Sigmoid colon (tissue), 7 donors: ENCODE results near the gene KRT81. TPM values are rescaled to one million over a fixed set of nuclear protein-coding genes. Genes with fewer than 3 reads are reported as not detected.

Source experiments
- DNase-seq: peaks from one replicate; pipeline ENCODE4 v3.0.0-alpha.2; 2019
- H3K27ac ChIP-seq, 4 donors: fragments of 200-600 bp; sonication (generic); one replicate each; pipeline ENCODE4 v1.5.1; 2016 to 2019; ENCODE audit warnings: mild to moderate bottlenecking in 1 of 4
- H3K27me3 ChIP-seq, 3 donors: fragments of 200-600 bp; sonication (generic); one replicate each; pipeline ENCODE4 v1.5.1; 2019; ENCODE audit warnings: mild to moderate bottlenecking in 1 of 3
- H3K36me3 ChIP-seq, 4 donors: fragments of 200-600 bp; sonication (generic); one replicate each; pipeline ENCODE4 v1.5.1; 2016 to 2019
- H3K4me1 ChIP-seq, 4 donors: fragments of 200-600 bp; sonication (generic); one replicate each; pipeline ENCODE4 v1.5.1; 2017 to 2019
- H3K4me3 ChIP-seq, 4 donors: fragments of 200-600 bp; sonication (generic); one replicate each; pipeline ENCODE4 v1.5.1; 2017 to 2019; ENCODE audit warnings: mild to moderate bottlenecking in 2 of 4, moderate library complexity in 1 of 4
- H3K9me3 ChIP-seq, 4 donors: fragments of 200-600 bp in 3 of 4; sonication (generic) in 3 of 4; one replicate each; pipeline versions ENCODE4 v1.5.1 to v1.6.1; 2013 to 2019
- EP300 ChIP-seq, 4 donors: sonication (generic); formaldehyde crosslinking; IDR thresholded peaks; one replicate each; pipeline ENCODE4 v1.6.1; 2017; ENCODE audit warnings: antibody characterized with exemption in 4 of 4
- POLR2A ChIP-seq, 2 donors: fragments of 450-650 bp; IDR thresholded peaks; one replicate each; pipeline ENCODE4 v1.6.1; 2016; ENCODE audit warnings: antibody characterized with exemption in 2 of 2, mild to moderate bottlenecking in 2 of 2, moderate library complexity in 2 of 2
- POLR2AphosphoS5 ChIP-seq, 4 donors: sonication (generic); formaldehyde crosslinking; IDR thresholded peaks; one replicate each; pipeline ENCODE4 v1.6.1; 2017; ENCODE audit warnings: antibody characterized with exemption in 4 of 4
- WGBS, 2 donors: extraction: QIAGEN DNeasy Blood & Tissue Kit; methylation state at CpG; one replicate each; pipeline ENCODE4 v1.1.7; 2013; 5-methylcytosine and 5-hydroxymethylcytosine counted together
- intact Hi-C: fragments of 100-400 bp; cut with DNase I; formaldehyde crosslinking; loops from one replicate; pipeline ENCODE4 v1.15.1; 2023
- polyA plus RNA-seq, 3 donors: library from polyadenylated mRNA; stranded (reverse); fragments of 200-250 nt; gene quantifications; one replicate each; pipeline ENCODE4 v1.2.3, GENCODE V29; 2013
- total RNA-seq, 4 donors: library from RNA; depleted of rRNA; stranded (reverse); fragments of >200 nt; gene quantifications; one replicate each; pipeline ENCODE4 v1.1.0, GENCODE V29; 2016
- TF ChIP-seq, protein P1 (sequence below), 4 experiments: fragments of 450-650 bp in 3 of 4; fragments of 200-600 bp in 1 of 4; IDR thresholded peaks; one replicate each; pipeline ENCODE4 v1.5.1; 2016 to 2019; ENCODE audit warnings: antibody characterized with exemption in 4 of 4, mild to moderate bottlenecking in 3 of 4, moderate library complexity in 2 of 4
- donor health status: healthy with polysubstance abuse.
- donor health status: Bipolar disorder and iron deficiency.
- donor health status: healthy.

Gene KRT81
- total and polyA plus RNA-seq, 7 donors: 0.14 to 0.17 TPM; not detected in 5

- DNase-seq: no peak
Observed at GRCh38 chr12:52267699-52268098, 23.6 kb downstream of the KRT81 start.

DNA sequence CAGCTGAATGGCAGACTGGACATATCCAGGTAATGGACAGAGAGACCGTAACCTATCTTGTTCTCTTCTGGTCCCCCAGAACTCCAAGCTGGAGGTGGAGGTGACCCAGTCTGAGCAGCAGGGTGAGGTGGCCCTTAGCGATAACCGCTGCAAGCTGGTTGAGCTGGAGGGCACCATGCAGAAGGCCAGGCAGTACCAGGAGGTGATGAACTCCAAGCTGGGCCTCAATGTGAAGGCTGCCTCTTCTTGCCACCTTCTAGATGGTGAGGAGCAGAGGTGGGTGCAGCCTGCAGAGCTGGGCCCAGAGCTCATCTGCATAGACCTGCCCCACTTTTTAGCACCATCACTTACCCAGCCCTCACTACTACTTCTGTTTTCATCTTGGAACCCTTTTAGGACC is 24.1 kb downstream of the KRT81 start:
- H3K36me3 ChIP-seq: no peaks in the 10 kb centered on the region
- no peak overlapping the region for H3K27ac ChIP-seq
- H3K27me3 ChIP-seq: peaks cover 0 to 2% (median 0%) of the 10 kb centered on the region in 3 donors
- intact Hi-C loops: no loop called here
- DNase-seq: peak; percentile 40
- H3K4me3 ChIP-seq: no peak overlapping the region
- no peaks in the 10 kb centered on the region for H3K4me1 ChIP-seq
- H3K9me3 ChIP-seq: no peaks in the 10 kb centered on the region
- TF ChIP-seq, protein P1, sequence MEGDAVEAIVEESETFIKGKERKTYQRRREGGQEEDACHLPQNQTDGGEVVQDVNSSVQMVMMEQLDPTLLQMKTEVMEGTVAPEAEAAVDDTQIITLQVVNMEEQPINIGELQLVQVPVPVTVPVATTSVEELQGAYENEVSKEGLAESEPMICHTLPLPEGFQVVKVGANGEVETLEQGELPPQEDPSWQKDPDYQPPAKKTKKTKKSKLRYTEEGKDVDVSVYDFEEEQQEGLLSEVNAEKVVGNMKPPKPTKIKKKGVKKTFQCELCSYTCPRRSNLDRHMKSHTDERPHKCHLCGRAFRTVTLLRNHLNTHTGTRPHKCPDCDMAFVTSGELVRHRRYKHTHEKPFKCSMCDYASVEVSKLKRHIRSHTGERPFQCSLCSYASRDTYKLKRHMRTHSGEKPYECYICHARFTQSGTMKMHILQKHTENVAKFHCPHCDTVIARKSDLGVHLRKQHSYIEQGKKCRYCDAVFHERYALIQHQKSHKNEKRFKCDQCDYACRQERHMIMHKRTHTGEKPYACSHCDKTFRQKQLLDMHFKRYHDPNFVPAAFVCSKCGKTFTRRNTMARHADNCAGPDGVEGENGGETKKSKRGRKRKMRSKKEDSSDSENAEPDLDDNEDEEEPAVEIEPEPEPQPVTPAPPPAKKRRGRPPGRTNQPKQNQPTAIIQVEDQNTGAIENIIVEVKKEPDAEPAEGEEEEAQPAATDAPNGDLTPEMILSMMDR (IDR thresholded peaks at IDR 0.05): no peak
- TF ChIP-seq POLR2A (IDR thresholded peaks at IDR 0.05): no peak
- no peak for TF ChIP-seq POLR2AphosphoS5 (IDR thresholded peaks at IDR 0.05)
- no peak for TF ChIP-seq EP300 (IDR thresholded peaks at IDR 0.05)
- 97 to 98% methylated on average over 3 of the region's 3 CpGs for WGBS, 2 donors

More at GRCh38 chr12:52267699-52268098, 23.6 kb downstream of the KRT81 start:
- Histone ChIP-seq H3K27ac (no peak overlapping the region), H3K27me3 (no peaks in the 10 kb centered on the region), H3K36me3 (no peaks in the 10 kb centered on the region), H3K9me3 (no peaks in the 10 kb centered on the region), H3K4me3 (no peak overlapping the region), H3K4me1 (no peaks in the 10 kb centered on the region)
- 85 to 88% methylated on average over 3 of the region's 3 CpGs for WGBS, 2 donors
- TF ChIP-seq EP300 (IDR thresholded peaks at IDR 0.05): no peak
- no peak for TF ChIP-seq POLR2A (IDR thresholded peaks at IDR 0.05)
- TF ChIP-seq POLR2AphosphoS5 (IDR thresholded peaks at IDR 0.05): no peak
- TF ChIP-seq, protein P1 (IDR thresholded peaks at IDR 0.05): no peak
- intact Hi-C loops: no loop called here

DNA sequence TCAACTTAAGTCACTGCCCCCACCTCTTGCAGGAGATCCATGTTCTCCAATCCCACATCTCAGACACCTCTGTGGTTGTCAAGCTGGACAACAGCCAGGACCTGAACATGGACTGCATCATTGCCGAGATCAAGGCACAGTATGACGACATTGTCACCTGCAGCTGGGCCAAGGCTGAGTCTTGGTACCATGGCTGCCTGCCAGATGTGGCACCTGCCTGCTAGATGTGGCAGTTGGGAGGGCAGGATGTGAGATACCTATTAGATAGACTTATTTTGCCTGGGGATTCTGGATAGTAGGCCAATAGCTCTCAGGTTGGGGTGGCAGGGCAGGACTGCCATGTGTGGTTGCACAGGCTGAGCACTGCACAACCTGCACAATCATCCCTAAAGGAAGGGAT is 24.8 kb downstream of the KRT81 start:
- peak; percentile 62 for DNase-seq
- Histone ChIP-seq H3K27me3 (peaks cover 0 to 6% (median 0%) of the 10 kb centered on the region in 3 donors), H3K36me3 (no peaks in the 10 kb centered on the region), H3K27ac (no peak overlapping the region), H3K4me3 (no peak overlapping the region), H3K4me1 (no peaks in the 10 kb centered on the region), H3K9me3 (no peaks in the 10 kb centered on the region)
- no peak for TF ChIP-seq EP300 (IDR thresholded peaks at IDR 0.05)
- TF ChIP-seq, protein P1 (IDR thresholded peaks at IDR 0.05): no peak
- no peak for TF ChIP-seq POLR2A (IDR thresholded peaks at IDR 0.05)
- TF ChIP-seq POLR2AphosphoS5 (IDR thresholded peaks at IDR 0.05): no peak
- intact Hi-C loops: no loop called here
- 30 to 74% methylated on average over 2 of the region's 2 CpGs for WGBS, 2 donors

DNA sequence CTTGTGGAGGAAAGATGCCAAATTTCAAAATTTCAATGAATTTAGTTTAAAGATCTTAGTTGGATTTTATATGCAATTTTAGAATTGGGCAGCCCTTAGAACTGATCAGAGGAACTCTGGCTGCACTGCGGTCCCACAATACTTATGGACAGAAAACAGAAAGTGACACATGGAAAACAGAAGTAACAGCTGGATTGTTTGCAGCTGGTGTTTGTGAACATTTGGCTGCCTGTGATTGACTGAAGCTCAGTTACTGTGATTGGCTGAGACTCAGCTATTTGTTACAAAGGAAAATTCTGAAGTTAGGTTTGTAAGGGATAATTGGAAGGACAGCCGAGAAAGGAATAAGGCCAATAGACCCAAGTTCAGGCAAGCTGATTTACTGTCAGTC is 26.9 kb downstream of the KRT81 start:
- TF ChIP-seq EP300 (IDR thresholded peaks at IDR 0.05) (no peak), POLR2A (IDR thresholded peaks at IDR 0.05) (no peak), POLR2AphosphoS5 (IDR thresholded peaks at IDR 0.05) (no peak)
- TF ChIP-seq, protein P1 (IDR thresholded peaks at IDR 0.05): no peak
- WGBS, 2 donors: 81 to 85% methylated on average over 2 of the region's 2 CpGs
- H3K4me3 ChIP-seq: no peak overlapping the region
- DNase-seq: peak; percentile 3
- peaks cover 0 to 7% (median 0%) of the 10 kb centered on the region in 3 donors for H3K27me3 ChIP-seq
- H3K27ac ChIP-seq: no peak overlapping the region
- H3K36me3 ChIP-seq: no peaks in the 10 kb centered on the region
- intact Hi-C loops: no loop called here
- H3K4me1 ChIP-seq: no peaks in the 10 kb centered on the region
- H3K9me3 ChIP-seq: no peaks in the 10 kb centered on the region
